ENCODE results near the gene MYO1H. TPM values are rescaled to one million over a fixed set of nuclear protein-coding genes. Genes with fewer than 3 reads are reported as not detected.
"Not testable (repeated sequence)": the region's sequence is repeated elsewhere in the genome, so short reads cannot be mapped to it uniquely, and the experiment has no call there.

Gene MYO1H
- total RNA-seq, 1 donor from 2014 or later, result not detected

GRCh38 chr12:109418848-109419480 is 71.3 kb downstream of the MYO1H start:
- no peak for DNase-seq

GRCh38 chr12:109421355-109422087 is 73.8 kb downstream of the MYO1H start:
- no peak for DNase-seq

- no peak for DNase-seq
Measured at GRCh38 chr12:109422251-109422650, 74.6 kb downstream of the MYO1H start.

- no peak for DNase-seq
Measured at GRCh38 chr12:109423392-109423791, 75.7 kb downstream of the MYO1H start.

- DNase-seq, result peak; percentile 91
Measured at GRCh38 chr12:109428037-109428629, 80.4 kb downstream of the MYO1H start.

- DNase-seq, result not testable (repeated sequence)
Measured at GRCh38 chr12:109428804-109429203, 81.1 kb downstream of the MYO1H start.

- DNase-seq, result no peak
Measured at GRCh38 chr12:109430244-109430643, 82.5 kb downstream of the MYO1H start.

- no peak for DNase-seq
Measured at GRCh38 chr12:109432431-109432830, 84.7 kb downstream of the MYO1H start.

- DNase-seq, result peak; percentile 95
Measured at GRCh38 chr12:109432842-109433304, 85.2 kb downstream of the MYO1H start.

- peak; percentile 21 for DNase-seq
Measured at GRCh38 chr12:109433618-109434017, 85.9 kb downstream of the MYO1H start.

GRCh38 chr12:109434582-109434981 is 86.9 kb downstream of the MYO1H start:
- no peak for DNase-seq

- no peak for DNase-seq
Measured at GRCh38 chr12:109435428-109436187, 87.9 kb downstream of the MYO1H start.

GRCh38 chr12:109436188-109436560 is 88.5 kb downstream of the MYO1H start:
- DNase-seq, result peak; percentile 36

- no peak for DNase-seq
Measured at GRCh38 chr12:109439181-109439580, 91.5 kb downstream of the MYO1H start.

GRCh38 chr12:109439951-109440350 is 92.3 kb downstream of the MYO1H start:
- not testable (repeated sequence) for DNase-seq

- no peak for DNase-seq
Measured at GRCh38 chr12:109440851-109441490, 93.3 kb downstream of the MYO1H start.

GRCh38 chr12:109443794-109444193 is 96.1 kb downstream of the MYO1H start:
- no peak for DNase-seq

- DNase-seq, result no peak
Measured at GRCh38 chr12:109444259-109444658, 96.6 kb downstream of the MYO1H start.

- DNase-seq, result peak; percentile 27
Measured at GRCh38 chr12:109445191-109445609, 97.5 kb downstream of the MYO1H start.

- DNase-seq, result no peak
Measured at GRCh38 chr12:109446869-109447268, 99.2 kb downstream of the MYO1H start.

GRCh38 chr12:109447482-109447881 is 99.8 kb downstream of the MYO1H start:
- DNase-seq, result no peak

GRCh38 chr12:109448272-109448671 is 100.6 kb downstream of the MYO1H start:
- DNase-seq, result peak; percentile 71
